Measurements from ENCODE around the gene FABP6.

Gene FABP6

DNA sequence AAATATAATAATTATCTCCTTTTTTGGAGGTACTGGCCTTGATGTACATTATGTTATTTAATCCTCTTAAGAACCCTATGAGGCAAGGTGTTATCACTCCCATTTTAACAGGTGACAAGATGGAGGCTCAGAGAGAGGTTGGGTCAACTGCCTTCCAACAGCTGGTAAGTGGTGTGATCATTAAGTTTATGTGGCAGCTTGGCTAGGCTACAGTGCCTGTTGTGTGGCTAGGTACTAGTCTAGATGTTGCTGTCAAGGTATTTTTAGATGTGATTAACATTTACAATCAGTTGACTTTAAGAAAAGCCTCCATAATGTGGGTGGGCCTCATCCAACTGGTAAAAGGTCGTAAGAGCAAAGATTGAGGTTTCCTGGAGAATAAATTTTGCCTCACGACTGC, 21.5 kb downstream of the FABP6 start:
- TF ChIP-seq, protein P1, sequence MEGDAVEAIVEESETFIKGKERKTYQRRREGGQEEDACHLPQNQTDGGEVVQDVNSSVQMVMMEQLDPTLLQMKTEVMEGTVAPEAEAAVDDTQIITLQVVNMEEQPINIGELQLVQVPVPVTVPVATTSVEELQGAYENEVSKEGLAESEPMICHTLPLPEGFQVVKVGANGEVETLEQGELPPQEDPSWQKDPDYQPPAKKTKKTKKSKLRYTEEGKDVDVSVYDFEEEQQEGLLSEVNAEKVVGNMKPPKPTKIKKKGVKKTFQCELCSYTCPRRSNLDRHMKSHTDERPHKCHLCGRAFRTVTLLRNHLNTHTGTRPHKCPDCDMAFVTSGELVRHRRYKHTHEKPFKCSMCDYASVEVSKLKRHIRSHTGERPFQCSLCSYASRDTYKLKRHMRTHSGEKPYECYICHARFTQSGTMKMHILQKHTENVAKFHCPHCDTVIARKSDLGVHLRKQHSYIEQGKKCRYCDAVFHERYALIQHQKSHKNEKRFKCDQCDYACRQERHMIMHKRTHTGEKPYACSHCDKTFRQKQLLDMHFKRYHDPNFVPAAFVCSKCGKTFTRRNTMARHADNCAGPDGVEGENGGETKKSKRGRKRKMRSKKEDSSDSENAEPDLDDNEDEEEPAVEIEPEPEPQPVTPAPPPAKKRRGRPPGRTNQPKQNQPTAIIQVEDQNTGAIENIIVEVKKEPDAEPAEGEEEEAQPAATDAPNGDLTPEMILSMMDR (IDR thresholded peaks at IDR 0.05; ENCODE audit: low read depth, low read length), result no peak
- DNase-seq (ENCODE audit: low read depth in 2 of 2), result no peak
- H3K4me3 ChIP-seq (replicated peaks in 1 of 2; ENCODE audit: low read depth in 2 of 2, low read length in 2 of 2), result no peak overlapping the region

DNA sequence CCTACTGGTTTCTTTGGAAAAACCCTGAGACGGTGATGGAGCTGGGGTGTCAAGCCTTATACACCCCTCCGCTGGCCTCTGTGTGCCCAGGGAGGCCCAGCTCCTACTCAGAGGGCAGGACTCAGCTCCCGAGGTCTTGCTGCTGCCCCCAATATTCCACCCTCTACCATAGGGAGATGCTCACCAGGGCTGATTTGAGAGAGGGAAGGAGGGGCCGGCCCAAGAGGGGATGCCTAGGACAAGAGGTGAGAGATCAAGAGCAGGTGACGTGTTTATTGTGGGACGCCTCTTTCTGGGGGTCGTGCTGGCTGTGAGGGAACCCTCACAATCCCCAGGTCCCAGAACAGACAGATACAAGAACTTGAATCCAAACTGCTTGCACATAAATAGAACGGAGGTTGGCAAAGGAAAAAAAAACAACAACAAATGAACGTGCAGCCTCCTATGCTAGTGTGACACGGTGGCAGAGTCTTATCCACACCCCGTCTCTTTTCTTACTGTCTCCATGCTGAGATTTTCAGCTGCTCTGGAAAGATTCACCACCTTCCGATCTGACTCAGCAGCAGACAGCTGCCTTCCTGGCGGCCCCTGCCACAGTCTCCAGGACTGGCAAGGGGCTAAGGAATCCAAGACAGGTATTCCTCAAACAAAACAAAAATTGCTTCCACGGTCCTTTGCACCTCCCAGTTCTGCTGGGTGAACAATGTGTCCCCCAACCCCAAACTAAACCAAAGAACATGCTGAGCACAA, 22.3 kb downstream of the FABP6 start:
- H3K4me3 ChIP-seq (replicated peaks in 1 of 2; ENCODE audit: low read depth in 2 of 2, low read length in 2 of 2), result no peak overlapping the region
- DNase-seq (ENCODE audit: low read depth in 2 of 2), result no peak
- TF ChIP-seq, protein P1 (IDR thresholded peaks at IDR 0.05; ENCODE audit: low read depth, low read length), result no peak

DNA sequence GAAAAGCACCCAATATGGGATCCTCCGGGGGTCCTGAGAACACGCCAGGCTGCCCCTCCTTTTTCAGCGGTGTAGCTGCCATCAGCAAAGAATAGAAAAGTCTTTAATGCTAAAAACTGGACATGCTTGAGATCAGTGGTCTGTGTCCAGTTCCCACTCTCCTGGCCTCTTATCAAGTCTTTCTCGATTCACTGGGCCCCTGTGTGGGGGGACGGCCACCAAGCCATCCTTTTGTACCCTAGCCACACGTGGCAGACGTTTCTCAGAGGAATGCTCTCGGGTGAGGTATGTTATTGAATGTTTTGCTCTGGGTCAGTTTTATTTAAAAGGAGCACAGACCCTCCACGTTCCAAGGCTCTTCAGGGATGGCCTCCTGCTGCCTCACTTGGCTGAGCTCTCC, 23.6 kb downstream of the FABP6 start:
- H3K4me3 ChIP-seq (replicated peaks in 1 of 2; ENCODE audit: low read depth in 2 of 2, low read length in 2 of 2), result no peak overlapping the region
- TF ChIP-seq, protein P1 (IDR thresholded peaks at IDR 0.05; ENCODE audit: low read depth, low read length), result no peak
- no peak for DNase-seq (ENCODE audit: low read depth in 2 of 2)

DNA sequence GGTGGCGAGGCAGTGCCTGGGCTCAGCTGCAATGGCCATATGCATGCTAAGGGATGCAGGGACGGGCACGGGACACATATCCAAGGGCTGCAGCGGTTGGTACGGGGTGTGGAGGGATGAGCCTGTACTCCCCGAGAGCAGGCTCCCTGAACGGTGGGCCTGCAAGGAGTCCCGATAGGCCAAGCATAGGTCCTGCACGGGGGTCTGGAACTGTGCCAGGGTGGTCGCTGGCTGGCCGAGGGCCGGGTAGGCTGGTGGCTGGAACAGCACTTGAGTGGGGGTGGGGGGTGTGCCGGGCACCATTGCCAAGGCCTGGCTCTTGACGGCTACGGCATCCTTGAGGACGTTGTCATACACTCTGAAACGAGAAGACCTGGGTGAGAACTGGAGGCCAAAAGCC, 24.1 kb downstream of the FABP6 start:
- no peak for DNase-seq (ENCODE audit: low read depth in 2 of 2)
- H3K4me3 ChIP-seq (replicated peaks in 1 of 2; ENCODE audit: low read depth in 2 of 2, low read length in 2 of 2), result no peak overlapping the region
- TF ChIP-seq, protein P1 (IDR thresholded peaks at IDR 0.05; ENCODE audit: low read depth, low read length), result no peak

DNA sequence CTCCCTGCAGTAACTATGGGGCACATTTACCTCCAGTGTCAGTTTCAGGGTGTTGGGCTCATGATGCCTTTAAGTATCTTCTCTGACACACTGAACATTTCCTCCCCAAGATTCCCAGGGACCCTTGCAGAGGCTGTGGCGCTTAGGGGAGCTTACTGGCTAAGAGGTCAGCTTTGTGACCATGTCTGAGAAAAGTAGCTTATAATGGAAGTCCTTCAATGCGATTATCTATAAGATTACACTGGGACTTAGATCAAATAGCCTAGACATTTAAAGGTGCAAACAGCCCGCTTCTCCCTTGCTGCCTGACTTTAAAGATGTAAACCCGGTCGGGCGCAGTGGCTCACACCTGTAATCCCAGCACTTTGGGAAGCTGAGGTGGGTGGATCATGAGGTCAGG, 25.4 kb downstream of the FABP6 start:
- no peak overlapping the region for H3K4me3 ChIP-seq (replicated peaks in 1 of 2; ENCODE audit: low read depth in 2 of 2, low read length in 2 of 2)
- TF ChIP-seq, protein P1 (IDR thresholded peaks at IDR 0.05; ENCODE audit: low read depth, low read length), result no peak
- no peak for DNase-seq (ENCODE audit: low read depth in 2 of 2)

DNA sequence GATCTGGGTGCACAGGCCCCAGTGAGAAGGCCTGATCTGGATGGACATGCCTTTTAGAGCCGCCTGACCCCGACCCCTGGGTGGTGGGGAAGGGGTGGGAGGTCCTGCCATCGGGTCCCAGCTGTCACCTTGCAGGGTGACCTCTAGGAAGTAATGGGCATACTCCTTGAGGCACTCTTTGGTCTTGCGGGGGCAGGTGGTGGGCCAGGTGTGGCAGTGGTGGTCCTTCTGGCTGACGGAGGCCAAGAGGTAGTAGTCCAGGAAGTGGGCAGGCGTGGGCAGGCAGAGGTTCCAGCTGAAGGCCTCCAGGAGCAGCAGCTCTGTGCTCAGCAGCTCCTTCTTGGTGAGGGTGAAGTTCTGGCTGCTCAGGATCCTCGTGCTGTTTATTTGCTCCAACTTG, 30.0 kb downstream of the FABP6 start:
- TF ChIP-seq, protein P1 (IDR thresholded peaks at IDR 0.05; ENCODE audit: low read depth, low read length), result no peak
- no peak for DNase-seq (ENCODE audit: low read depth in 2 of 2)

More for the DNA sequence above, 30.0 kb downstream of the FABP6 start:
- no peak overlapping the region for H3K4me3 ChIP-seq (replicated peaks in 1 of 2; ENCODE audit: low read depth in 2 of 2, low read length in 2 of 2)
